ELR (cell line): Measurements from ENCODE around the gene PDPK1.
"Not testable (repeated sequence)": the region's sequence is repeated elsewhere in the genome, so short reads cannot be mapped to it uniquely, and the experiment has no call there.

Source experiments
- DNase-seq: peaks from one replicate; pipeline ENCODE4 v3.0.0-alpha.2; 2015; ENCODE audit warnings: low read depth

PDPK1 gene

GRCh38 chr16:2611877-2612276 lies 74.1 kb downstream of the PDPK1 start:
- not testable (repeated sequence) for DNase-seq

DNA sequence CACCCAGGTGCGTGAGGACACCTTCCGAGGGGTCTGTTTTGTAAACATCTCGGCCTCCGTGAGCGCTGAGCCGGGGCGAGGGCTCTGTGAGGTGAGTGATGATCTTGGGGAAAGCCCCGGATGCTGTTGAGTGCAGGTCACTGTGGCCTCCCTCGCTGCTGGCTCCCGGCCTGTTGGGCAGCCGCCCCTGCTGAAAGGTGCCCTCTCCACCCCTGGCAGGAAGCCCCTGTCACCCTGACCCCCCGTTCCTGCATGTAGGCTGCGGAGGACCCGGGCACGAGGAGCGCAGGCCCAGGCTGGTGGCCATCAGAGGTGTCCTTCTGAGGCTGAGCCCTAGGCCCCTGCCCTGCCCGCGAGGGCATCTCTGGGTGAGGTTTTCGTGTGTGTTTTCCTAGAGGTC lies 75.4 kb downstream of the PDPK1 start:
- DNase-seq, result not testable (repeated sequence)

- no peak for DNase-seq
These were observed 77.0 kb downstream of the PDPK1 start for GRCh38 chr16:2614761-2615191.

DNA sequence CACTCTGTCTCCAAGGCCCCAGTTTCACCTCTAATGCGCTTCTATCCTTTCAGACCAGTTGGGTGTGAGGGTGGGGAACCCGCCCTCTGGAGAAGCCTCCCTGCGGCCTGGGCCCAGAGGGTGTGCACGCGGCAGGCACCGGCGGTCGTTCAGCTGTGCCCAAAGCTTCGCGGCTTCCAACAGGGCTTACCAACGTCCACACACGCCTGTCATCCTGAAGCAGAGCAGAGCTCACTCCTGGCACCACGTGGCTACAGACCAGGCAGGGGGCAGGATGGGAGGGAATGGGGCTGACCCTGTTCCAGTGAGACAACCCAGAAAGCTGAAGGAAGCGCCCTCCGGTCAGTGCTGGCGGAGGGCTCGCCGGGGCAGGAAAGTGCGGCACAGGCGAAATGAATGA lies 81.1 kb downstream of the PDPK1 start:
- not testable (repeated sequence) for DNase-seq

DNA sequence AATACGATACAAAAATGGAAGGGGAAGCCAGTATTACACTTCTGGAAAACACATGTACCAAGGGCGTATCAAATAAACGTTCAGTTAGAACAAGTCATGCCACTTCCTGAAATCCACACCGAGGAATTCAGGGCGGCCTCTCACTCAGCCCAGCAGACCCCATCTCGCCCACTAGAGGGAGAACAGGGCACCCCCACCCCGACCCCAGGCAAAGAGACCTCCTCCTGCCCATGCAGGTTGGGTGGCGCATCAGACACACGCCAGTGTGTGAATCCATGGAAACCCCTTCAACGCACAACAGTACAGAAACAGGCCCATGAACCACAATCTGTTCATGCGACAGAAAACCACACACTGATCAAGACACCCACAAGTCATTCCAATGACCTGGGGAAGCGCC lies 81.8 kb downstream of the PDPK1 start:
- DNase-seq, result not testable (repeated sequence)

DNA sequence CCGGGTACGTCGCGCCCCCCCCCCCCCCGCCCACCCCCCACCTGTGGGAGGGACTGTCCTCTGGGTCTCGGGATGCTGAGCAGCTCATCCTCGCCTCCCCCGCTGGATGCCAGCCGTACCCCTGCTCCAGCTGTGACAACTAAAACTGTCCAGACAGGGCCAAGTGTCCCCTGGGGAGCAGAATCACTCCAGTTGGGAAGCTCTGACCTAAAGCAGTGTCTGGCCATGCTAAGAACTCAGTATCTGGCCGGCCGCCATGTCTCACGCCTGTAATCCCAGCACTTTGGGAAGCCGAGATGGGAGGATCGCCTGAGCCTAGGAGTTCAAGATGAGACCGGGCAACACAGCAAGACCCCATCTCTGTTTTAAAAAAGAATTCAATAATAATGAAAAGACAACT lies 83.0 kb downstream of the PDPK1 start:
- DNase-seq, result not testable (repeated sequence)

GRCh38 chr16:2621395-2621794 lies 83.6 kb downstream of the PDPK1 start:
- DNase-seq, result not testable (repeated sequence)

GRCh38 chr16:2627075-2627474 lies 89.3 kb downstream of the PDPK1 start:
- DNase-seq, result not testable (repeated sequence)

- DNase-seq, result not testable (repeated sequence)
These were observed 93.4 kb downstream of the PDPK1 start for GRCh38 chr16:2631203-2631602.

- not testable (repeated sequence) for DNase-seq
These were observed 94.5 kb downstream of the PDPK1 start for GRCh38 chr16:2632291-2632690.

GRCh38 chr16:2639071-2639721 lies 101.4 kb downstream of the PDPK1 start:
- DNase-seq, result not testable (repeated sequence)

DNA sequence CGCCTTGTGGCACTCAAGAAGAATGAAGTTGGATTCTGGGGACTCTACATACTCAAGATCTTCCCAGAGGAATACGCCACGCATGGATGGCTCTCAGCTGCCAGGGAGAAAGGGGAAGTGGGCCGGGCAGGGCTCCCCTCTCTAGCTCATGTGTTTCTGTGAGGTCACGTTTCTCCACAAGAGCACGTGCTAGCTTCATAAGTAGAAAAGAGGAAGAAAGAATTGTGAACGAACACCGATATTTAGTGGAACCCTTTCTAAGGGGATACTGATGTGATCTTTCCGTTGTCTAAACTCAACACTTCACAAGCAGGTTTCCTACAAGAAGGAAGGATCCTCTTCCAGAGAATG lies 101.9 kb downstream of the PDPK1 start:
- DNase-seq, result not testable (repeated sequence)

DNA sequence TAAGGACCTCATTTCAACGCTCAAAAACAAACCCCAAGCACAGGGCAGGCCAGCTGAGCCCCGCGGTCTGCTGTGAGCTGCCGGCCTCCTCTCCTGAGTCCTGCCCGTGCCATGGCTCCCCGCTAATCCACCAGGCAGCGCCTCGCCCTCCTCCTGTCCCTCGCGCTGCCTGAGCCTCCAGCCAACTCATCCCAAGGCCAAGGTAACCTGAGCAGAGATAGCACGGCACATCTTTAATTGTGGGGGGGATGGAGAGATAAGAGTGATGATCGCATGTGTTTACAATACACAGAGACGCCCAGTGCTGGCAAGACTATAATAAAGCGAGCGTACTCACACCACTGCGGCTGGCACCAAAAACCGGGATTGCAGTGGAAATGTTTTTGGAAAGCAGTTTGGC lies 104.7 kb downstream of the PDPK1 start:
- not testable (repeated sequence) for DNase-seq

- DNase-seq, result not testable (repeated sequence)
These were observed 107.1 kb downstream of the PDPK1 start for GRCh38 chr16:2644754-2645453.

- not testable (repeated sequence) for DNase-seq
These were observed 113.5 kb downstream of the PDPK1 start for GRCh38 chr16:2651268-2651871.
